H1 (cell line): Measurements from ENCODE around the gene CLEC10A. TPM values are rescaled to one million over a fixed set of nuclear protein-coding genes. Genes with fewer than 3 reads are reported as not detected.

Experiments
- CTCF ChIA-PET: fragments of 300-600 bp; sonication (Branson Sonifier 250); formaldehyde crosslinking; loops from one replicate; lab custom pipeline; 2021; ENCODE audit not compliant: partially characterized antibody; lab: Charles Lee
- POLR2A ChIA-PET: fragments of 300-600 bp; sonication (Branson Sonifier 250); formaldehyde crosslinking; loops from one replicate; lab custom pipeline; 2021; ENCODE audit warnings: inconsistent platforms; ENCODE audit not compliant: partially characterized antibody; lab: Charles Lee
- DNase-seq, 2 experiments: peaks; one replicate each; pipeline versions ENCODE4 v3.0.0 to v3.0.0-alpha.2; 2010 to 2022; ENCODE audit warnings: low spot score in 2 of 2, low read depth in 1 of 2, mixed read lengths in 1 of 2
- FAIRE-seq: peaks from 2 replicates; lab custom pipeline; 2011; peaks lifted over from hg19 to GRCh38; lab: Jason Lieb, UNC
- H2AFZ ChIP-seq: 2 replicates; pipeline ENCODE4 v1.8.1; 2012; ENCODE audit warnings: low read length, inconsistent platforms
- H2AK5ac ChIP-seq: 2 replicates; pipeline ENCODE4 v1.6.1; 2013; ENCODE audit warnings: low read depth, low read length
- H2BK120ac ChIP-seq: replicated peaks from 2 replicates; pipeline ENCODE3; 2013; ENCODE audit warnings: low read depth, low read length, inconsistent platforms
- H2BK12ac ChIP-seq: 2 replicates; pipeline ENCODE4 v1.6.1; 2013; ENCODE audit warnings: low read depth, low read length
- H2BK15ac ChIP-seq: 2 replicates; pipeline ENCODE4 v1.6.1; 2013; ENCODE audit warnings: low read length
- H2BK20ac ChIP-seq: 2 replicates; pipeline ENCODE4 v1.6.1; 2013; ENCODE audit warnings: low read length
- H2BK5ac ChIP-seq: 2 replicates; pipeline ENCODE4 v1.6.1; 2013; ENCODE audit warnings: low read depth, low read length
- H3K14ac ChIP-seq: 2 replicates; pipeline ENCODE4 v1.6.1; 2013; ENCODE audit warnings: inconsistent platforms; ENCODE audit not compliant: insufficient read length
- H3K18ac ChIP-seq: 2 replicates; pipeline ENCODE4 v1.6.1; 2013; ENCODE audit warnings: low read length; ENCODE audit errors: extremely low read depth
- H3K23ac ChIP-seq: 2 replicates; pipeline ENCODE4 v1.6.1; 2013; ENCODE audit warnings: inconsistent platforms; ENCODE audit not compliant: insufficient read length
- H3K23me2 ChIP-seq: 2 replicates; pipeline ENCODE4 v1.6.1; 2013; ENCODE audit warnings: low read depth, low read length
- H3K27ac ChIP-seq: 2 replicates; pipeline ENCODE4 v1.6.1; 2011; ENCODE audit warnings: low read depth, low read length, inconsistent platforms
- H3K27me3 ChIP-seq, 4 experiments: replicated peaks in 1 of 4; 1 replicate in 1 of 4; 2 replicates in 3 of 4; pipeline versions ENCODE4 v1.6.1 to v1.8.1; 2011 to 2013; ENCODE audit warnings: low read length in 3 of 4, mild to moderate bottlenecking in 3 of 4, inconsistent platforms in 2 of 4, mixed read lengths in 2 of 4, moderate library complexity in 1 of 4; ENCODE audit not compliant: control insufficient read depth in 3 of 4, insufficient read depth in 3 of 4; ENCODE audit errors: extremely low read depth in 1 of 4
- H3K36me3 ChIP-seq, 4 experiments: 2 replicates each; pipeline versions ENCODE4 v1.6.1 to v1.8.1; 2011 to 2013; ENCODE audit warnings: mild to moderate bottlenecking in 4 of 4, low read length in 3 of 4, moderate library complexity in 2 of 4, control low read depth in 1 of 4, inconsistent platforms in 1 of 4; ENCODE audit not compliant: insufficient read depth in 4 of 4, control insufficient read depth in 2 of 4
- H3K4ac ChIP-seq: replicated peaks from 2 replicates; pipeline ENCODE3; 2013; ENCODE audit warnings: low read length, low read depth, mixed read lengths, inconsistent platforms; ENCODE audit not compliant: insufficient read length
- H3K4me1 ChIP-seq, 4 experiments: replicated peaks in 1 of 4; 1 replicate in 1 of 4; 2 replicates in 3 of 4; pipeline versions ENCODE4 v1.6.1 to v1.8.1; 2011 to 2013; ENCODE audit warnings: low read length in 3 of 4, inconsistent platforms in 2 of 4, mixed read lengths in 1 of 4; ENCODE audit not compliant: insufficient read depth in 4 of 4, control insufficient read depth in 3 of 4
- H3K4me2 ChIP-seq, 2 experiments: 2 replicates each; pipeline versions ENCODE4 v1.6.1 to v1.8.1; 2011 to 2013; ENCODE audit warnings: low read depth in 2 of 2, low read length in 2 of 2, control low read depth in 1 of 2, inconsistent platforms in 1 of 2, mild to moderate bottlenecking in 1 of 2; ENCODE audit not compliant: insufficient read depth in 1 of 2
- H3K4me3 ChIP-seq, 4 experiments: fragments of 200-600, 300-600 bp in 1 of 4; sonication (generic), shearing (Covaris generic), sonication (Bioruptor Twin) in 1 of 4; 2 replicates each; pipeline versions ENCODE4 v1.5.1 to v1.8.1; 2011 to 2016; ENCODE audit warnings: low read length in 4 of 4, low read depth in 3 of 4, control low read depth in 2 of 4, inconsistent platforms in 2 of 4, mild to moderate bottlenecking in 2 of 4, mixed read lengths in 1 of 4, moderate library complexity in 1 of 4; ENCODE audit not compliant: insufficient read depth in 2 of 4; ENCODE audit errors: extremely low read depth in 1 of 4
- H3K56ac ChIP-seq: replicated peaks from 2 replicates; pipeline ENCODE3; 2013; ENCODE audit warnings: low read depth, mild to moderate bottlenecking, mixed read lengths, low read length, inconsistent platforms; ENCODE audit not compliant: insufficient read length
- H3K79me1 ChIP-seq: 2 replicates; pipeline ENCODE4 v1.6.1; 2013; ENCODE audit warnings: low read depth, low read length, control low read depth
- H3K79me2 ChIP-seq, 2 experiments: 2 replicates each; pipeline versions ENCODE4 v1.6.1 to v1.8.1; 2012 to 2013; ENCODE audit warnings: low read length in 2 of 2, mild to moderate bottlenecking in 2 of 2, inconsistent platforms in 1 of 2; ENCODE audit not compliant: insufficient read depth in 2 of 2, control insufficient read depth in 1 of 2
- H3K9ac ChIP-seq, 4 experiments: replicated peaks in 1 of 4; 1 replicate in 1 of 4; 2 replicates in 3 of 4; pipeline versions ENCODE4 v1.6.1 to v1.8.1; 2011 to 2013; ENCODE audit warnings: low read depth in 3 of 4, low read length in 3 of 4, control low read depth in 2 of 4, mild to moderate bottlenecking in 2 of 4, moderate library complexity in 2 of 4, inconsistent platforms in 1 of 4; ENCODE audit errors: extremely low read depth in 1 of 4
- H3K9me3 ChIP-seq, 2 experiments: 2 replicates each; pipeline versions ENCODE4 v1.6.1 to v1.8.1; 2012 to 2013; ENCODE audit warnings: mild to moderate bottlenecking in 2 of 2, moderate library complexity in 2 of 2, control low read depth in 1 of 2, inconsistent platforms in 1 of 2, low read depth in 1 of 2, low read length in 1 of 2, mixed read lengths in 1 of 2; ENCODE audit not compliant: insufficient read depth in 2 of 2
- H4K20me1 ChIP-seq, 2 experiments: replicated peaks in 1 of 2; 2 replicates each; pipeline versions ENCODE3 to v1.8.1; 2011 to 2013; ENCODE audit warnings: inconsistent platforms in 2 of 2, low read length in 2 of 2, mild to moderate bottlenecking in 1 of 2; ENCODE audit not compliant: insufficient read depth in 2 of 2, control insufficient read depth in 1 of 2
- H4K5ac ChIP-seq: 2 replicates; pipeline ENCODE4 v1.6.1; 2013; ENCODE audit warnings: low read length, low read depth, mixed read lengths, inconsistent platforms; ENCODE audit not compliant: insufficient read length
- H4K8ac ChIP-seq: 2 replicates; pipeline ENCODE4 v1.8.0; 2013; ENCODE audit warnings: mild to moderate bottlenecking, moderate library complexity, low read length, inconsistent platforms; ENCODE audit not compliant: insufficient read depth; ENCODE audit errors: extremely low read depth
- H4K91ac ChIP-seq: replicated peaks from 2 replicates; pipeline ENCODE3; 2013; ENCODE audit warnings: low read length, mixed read lengths, inconsistent platforms; ENCODE audit not compliant: insufficient read length
- ASH2L ChIP-seq: fragments of 200-600, 300-600 bp; sonication (generic); IDR thresholded peaks from one replicate; pipeline ENCODE4 v1.7.1; 2017; ENCODE audit warnings: low read length
- BACH1 ChIP-seq: IDR thresholded peaks from 2 replicates; pipeline ENCODE4 v1.6.1; 2012; ENCODE audit warnings: low read length, improper control_type of control experiment
- SP2 ChIP-seq: IDR thresholded peaks from 2 replicates; pipeline ENCODE4 v1.6.1; 2012; ENCODE audit warnings: mild to moderate bottlenecking, low read length, inconsistent platforms
- WGBS, 2 experiments: shearing (Covaris generic) in 1 of 2; methylation state at CpG; one replicate each; pipeline versions ENCODE4 v1.1.6 to v1.1.7; 2013 to 2015; ENCODE audit warnings: low lambda C conversion rate in 2 of 2, mixed read lengths in 2 of 2, inconsistent platforms in 1 of 2, low coverage in 1 of 2, missing lambda C conversion rate in 1 of 2; ENCODE audit not compliant: insufficient replicate concordance in 2 of 2, insufficient coverage in 1 of 2, insufficient read length in 1 of 2; ENCODE audit errors: extremely low coverage in 1 of 2, missing lambda C conversion rate in 1 of 2; 5-methylcytosine and 5-hydroxymethylcytosine counted together
- polyA plus RNA-seq, 7 experiments: library from polyadenylated mRNA; depleted of rRNA in 3 of 7; stranded (reverse) in 5 of 7; unstranded in 2 of 7; fragments of >200 nt in 5 of 7; fragments of 200-250 nt in 2 of 7; gene quantifications; 1 replicate in 5 of 7; 2 replicates in 1 of 7; 4 replicates in 1 of 7; pipeline versions ENCODE4 v1.2.1 to v1.2.3, GENCODE V29; 2011 to 2013; ENCODE audit warnings: missing spikeins in 2 of 7, mixed read lengths in 2 of 7
- total RNA-seq: library from RNA; stranded (reverse); fragmentation: NEBNext Ultra II Directional; extraction: Animal tissue kit (Norgen Biotek cat#: 25700); gene quantifications from 2 replicates; pipeline ENCODE4 v1.2.1, GENCODE V29; 2021
- TF ChIP-seq, protein P1 (sequence below): IDR thresholded peaks from 2 replicates; pipeline ENCODE4 v1.6.1; 2012; ENCODE audit warnings: inconsistent platforms

The CLEC10A gene
- total and polyA plus RNA-seq, 2 of the 8 experiments (the other 6 are each of a cell fraction or from before 2014, with no cell fraction given), result not detected

DNA sequence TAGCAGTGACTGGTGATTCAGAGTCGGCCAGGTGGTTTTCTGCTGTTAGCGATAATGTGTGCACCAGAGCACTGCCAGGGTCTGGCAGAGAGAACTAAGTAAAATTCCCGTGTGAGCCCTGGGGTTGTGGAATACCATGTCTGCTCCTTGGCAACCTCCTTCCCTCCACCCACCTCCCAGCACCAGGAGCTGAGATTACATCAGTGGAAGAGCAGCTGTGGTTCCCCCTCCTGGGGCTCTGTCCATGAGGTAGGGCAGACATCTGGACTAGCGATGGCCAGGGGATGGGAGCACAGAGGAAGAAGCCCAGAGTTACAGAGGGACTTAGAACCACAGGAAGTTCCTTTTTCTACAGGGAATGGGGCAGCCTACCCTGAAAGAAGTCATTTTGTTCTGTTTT, 15.8 kb downstream of the CLEC10A start:
- no peaks in the 10 kb centered on the region for H3K27me3 ChIP-seq
- H2BK15ac ChIP-seq, result no peak overlapping the region
- no peak overlapping the region for H2BK120ac ChIP-seq
- H4K91ac ChIP-seq, result no peak overlapping the region
- peaks cover 16 to 21% of the 10 kb centered on the region in 2 experiments for H3K9me3 ChIP-seq
- no peak overlapping the region; the same call in 1 of the 2 replicates for H2AFZ ChIP-seq
- no peak overlapping the region for H3K23ac ChIP-seq
- H3K79me2 ChIP-seq, result no peaks in the 10 kb centered on the region
- H3K36me3 ChIP-seq, result no peaks in the 10 kb centered on the region
- DNase-seq (no peak), FAIRE-seq (no peak)
- H3K56ac ChIP-seq, result no peak overlapping the region
- H3K4ac ChIP-seq, result no peak overlapping the region
- H3K4me2 ChIP-seq, result no peak overlapping the region
- no peaks in the 10 kb centered on the region for H3K79me1 ChIP-seq
- TF ChIP-seq BACH1 (no peak), SP2 (no peak), ASH2L (no peak)
- TF ChIP-seq, protein P1, sequence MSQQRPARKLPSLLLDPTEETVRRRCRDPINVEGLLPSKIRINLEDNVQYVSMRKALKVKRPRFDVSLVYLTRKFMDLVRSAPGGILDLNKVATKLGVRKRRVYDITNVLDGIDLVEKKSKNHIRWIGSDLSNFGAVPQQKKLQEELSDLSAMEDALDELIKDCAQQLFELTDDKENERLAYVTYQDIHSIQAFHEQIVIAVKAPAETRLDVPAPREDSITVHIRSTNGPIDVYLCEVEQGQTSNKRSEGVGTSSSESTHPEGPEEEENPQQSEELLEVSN, result no peak
- no peak overlapping the region for H3K4me3 ChIP-seq
- no peak overlapping the region for H2BK20ac ChIP-seq
- H4K5ac ChIP-seq, result no peak overlapping the region
- no peak overlapping the region for H3K27ac ChIP-seq
- no peaks in the 10 kb centered on the region for H4K20me1 ChIP-seq
- ChIA-PET POLR2A (interaction anchor here (1.1 kb wide), 1 partner anchor 150 kb away, joined by 3 read pairs; no protein-coding TSS in a partner anchor), CTCF (interaction anchor here (0.6 to 2.5 kb wide), 7 partner anchors 11 to 121 kb away, joined by 3 to 12 read pairs (median 5); no protein-coding TSS in a partner anchor)
- H2BK5ac ChIP-seq, result no peak overlapping the region
- no peaks in the 10 kb centered on the region for H3K23me2 ChIP-seq
- H3K9ac ChIP-seq, result no peak overlapping the region
- H3K18ac ChIP-seq, result no peak overlapping the region
- no peaks in the 10 kb centered on the region for H3K4me1 ChIP-seq
- H2AK5ac ChIP-seq, result no peak overlapping the region
- H4K8ac ChIP-seq, result no peak overlapping the region
- no peak overlapping the region for H3K14ac ChIP-seq
- H2BK12ac ChIP-seq, result no peak overlapping the region
- 83% methylated on average over 4 of the region's 4 CpGs; no CpG with 5 or more reads in 1 of the 2 experiments for WGBS, 2 experiments
